ENCODE measurements around the gene UGT1A8. TPM values are rescaled to one million over a fixed set of nuclear protein-coding genes. Genes with fewer than 3 reads are reported as not detected.

Gene UGT1A8
- total RNA-seq, 1 donor: not detected

GRCh38 chr2:233799087-233799665 is 181.7 kb downstream of the UGT1A8 start:
- Histone ChIP-seq H3K4me3 (ENCODE audit: low read length) (no peak overlapping the region), H3K9me3 (ENCODE audit: low read depth, low read length) (no peaks in the 10 kb centered on the region), H3K4me1 (ENCODE audit: insufficient read depth, low read length) (no peaks in the 10 kb centered on the region), H3K27me3 (ENCODE audit: insufficient read depth, low read length) (no peaks in the 10 kb centered on the region)

GRCh38 chr2:233799716-233800115 is 182.3 kb downstream of the UGT1A8 start:
- H3K9me3 ChIP-seq (ENCODE audit: low read depth, low read length): no peaks in the 10 kb centered on the region
- H3K27me3 ChIP-seq (ENCODE audit: insufficient read depth, low read length): no peaks in the 10 kb centered on the region
- H3K4me1 ChIP-seq (ENCODE audit: insufficient read depth, low read length): no peaks in the 10 kb centered on the region
- no peak overlapping the region for H3K4me3 ChIP-seq (ENCODE audit: low read length)

GRCh38 chr2:233800208-233800607 is 182.8 kb downstream of the UGT1A8 start:
- Histone ChIP-seq H3K4me1 (ENCODE audit: insufficient read depth, low read length) (no peaks in the 10 kb centered on the region), H3K4me3 (ENCODE audit: low read length) (no peak overlapping the region), H3K9me3 (ENCODE audit: low read depth, low read length) (no peaks in the 10 kb centered on the region), H3K27me3 (ENCODE audit: insufficient read depth, low read length) (no peaks in the 10 kb centered on the region)

- no peaks in the 10 kb centered on the region for H3K27me3 ChIP-seq (ENCODE audit: insufficient read depth, low read length)
- H3K4me1 ChIP-seq (ENCODE audit: insufficient read depth, low read length): no peaks in the 10 kb centered on the region
- H3K9me3 ChIP-seq (ENCODE audit: low read depth, low read length): no peaks in the 10 kb centered on the region
- no peak overlapping the region for H3K4me3 ChIP-seq (ENCODE audit: low read length)
These were observed 184.1 kb downstream of the UGT1A8 start for GRCh38 chr2:233801357-233802131.

- Histone ChIP-seq H3K27me3 (ENCODE audit: insufficient read depth, low read length) (no peaks in the 10 kb centered on the region), H3K4me3 (ENCODE audit: low read length) (no peak overlapping the region), H3K9me3 (ENCODE audit: low read depth, low read length) (no peaks in the 10 kb centered on the region), H3K4me1 (ENCODE audit: insufficient read depth, low read length) (no peaks in the 10 kb centered on the region)
These were observed 184.8 kb downstream of the UGT1A8 start for GRCh38 chr2:233802132-233802815.

- H3K4me1 ChIP-seq (ENCODE audit: insufficient read depth, low read length): no peaks in the 10 kb centered on the region
- H3K9me3 ChIP-seq (ENCODE audit: low read depth, low read length): no peaks in the 10 kb centered on the region
- no peaks in the 10 kb centered on the region for H3K27me3 ChIP-seq (ENCODE audit: insufficient read depth, low read length)
- H3K4me3 ChIP-seq (ENCODE audit: low read length): no peak overlapping the region
These were observed 186.0 kb downstream of the UGT1A8 start for GRCh38 chr2:233803292-233803911.

- H3K27me3 ChIP-seq (ENCODE audit: insufficient read depth, low read length): no peaks in the 10 kb centered on the region
- no peaks in the 10 kb centered on the region for H3K9me3 ChIP-seq (ENCODE audit: low read depth, low read length)
- H3K4me1 ChIP-seq (ENCODE audit: insufficient read depth, low read length): no peaks in the 10 kb centered on the region
- H3K4me3 ChIP-seq (ENCODE audit: low read length): no peak overlapping the region
These were observed 186.6 kb downstream of the UGT1A8 start for GRCh38 chr2:233803994-233804393.

- Histone ChIP-seq H3K9me3 (ENCODE audit: low read depth, low read length) (no peaks in the 10 kb centered on the region), H3K27me3 (ENCODE audit: insufficient read depth, low read length) (no peaks in the 10 kb centered on the region), H3K4me3 (ENCODE audit: low read length) (no peak overlapping the region), H3K4me1 (ENCODE audit: insufficient read depth, low read length) (no peaks in the 10 kb centered on the region)
These were observed 189.9 kb downstream of the UGT1A8 start for GRCh38 chr2:233807215-233807865.

GRCh38 chr2:233807966-233808935 is 190.8 kb downstream of the UGT1A8 start:
- Histone ChIP-seq H3K4me3 (ENCODE audit: low read length) (no peak overlapping the region), H3K27me3 (ENCODE audit: insufficient read depth, low read length) (no peaks in the 10 kb centered on the region), H3K9me3 (ENCODE audit: low read depth, low read length) (no peaks in the 10 kb centered on the region), H3K4me1 (ENCODE audit: insufficient read depth, low read length) (no peaks in the 10 kb centered on the region)

GRCh38 chr2:233810385-233810784 is 193.0 kb downstream of the UGT1A8 start:
- no peak overlapping the region for H3K4me3 ChIP-seq (ENCODE audit: low read length)

GRCh38 chr2:233811087-233811486 is 193.7 kb downstream of the UGT1A8 start:
- Histone ChIP-seq H3K4me1 (ENCODE audit: insufficient read depth, low read length) (no peaks in the 10 kb centered on the region), H3K4me3 (ENCODE audit: low read length) (no peak overlapping the region), H3K27me3 (ENCODE audit: insufficient read depth, low read length) (no peaks in the 10 kb centered on the region), H3K9me3 (ENCODE audit: low read depth, low read length) (no peaks in the 10 kb centered on the region)

More at GRCh38 chr2:233810385-233810784, 193.0 kb downstream of the UGT1A8 start:
- no peaks in the 10 kb centered on the region for H3K27me3 ChIP-seq (ENCODE audit: insufficient read depth, low read length)
- H3K4me1 ChIP-seq (ENCODE audit: insufficient read depth, low read length): no peaks in the 10 kb centered on the region
- H3K9me3 ChIP-seq (ENCODE audit: low read depth, low read length): no peaks in the 10 kb centered on the region

GRCh38 chr2:233811732-233812131 is 194.3 kb downstream of the UGT1A8 start:
- Histone ChIP-seq H3K27me3 (ENCODE audit: insufficient read depth, low read length) (no peaks in the 10 kb centered on the region), H3K9me3 (ENCODE audit: low read depth, low read length) (no peaks in the 10 kb centered on the region), H3K4me1 (ENCODE audit: insufficient read depth, low read length) (no peaks in the 10 kb centered on the region), H3K4me3 (ENCODE audit: low read length) (no peak overlapping the region)

- Histone ChIP-seq H3K4me1 (ENCODE audit: insufficient read depth, low read length) (no peaks in the 10 kb centered on the region), H3K9me3 (ENCODE audit: low read depth, low read length) (no peaks in the 10 kb centered on the region), H3K27me3 (ENCODE audit: insufficient read depth, low read length) (no peaks in the 10 kb centered on the region), H3K4me3 (ENCODE audit: low read length) (no peak overlapping the region)
These were observed 196.0 kb downstream of the UGT1A8 start for GRCh38 chr2:233813236-233814055.
